HL-60/S4 (cell line): ENCODE results near the gene TTLL11.

Experiments
- in situ Hi-C: fragments of 300-500 bp; cut with MboI; formaldehyde crosslinking; loops from 2 replicates; pipeline ENCODE4 v1.14.3; 2022; ENCODE audit warnings: low sequenced_read_pairs

Gene TTLL11

GRCh38 chr9:121824651-121825030 lies 268.5 kb downstream of the TTLL11 start:
- in situ Hi-C loops = no loop called here

GRCh38 chr9:121823451-121824169 lies 269.5 kb downstream of the TTLL11 start:
- in situ Hi-C loops = no loop called here

GRCh38 chr9:121822093-121823085 lies 270.7 kb downstream of the TTLL11 start:
- in situ Hi-C loops = no loop called here

GRCh38 chr9:121821326-121821725 lies 271.8 kb downstream of the TTLL11 start:
- in situ Hi-C loops = no loop called here

GRCh38 chr9:121820286-121821005 lies 272.7 kb downstream of the TTLL11 start:
- in situ Hi-C loops = no loop called here

- in situ Hi-C loops = no loop called here
These were observed 273.5 kb downstream of the TTLL11 start for GRCh38 chr9:121819428-121820231.

GRCh38 chr9:121818841-121819427 lies 274.2 kb downstream of the TTLL11 start:
- in situ Hi-C loops = no loop called here

- in situ Hi-C loops = no loop called here
These were observed 275.0 kb downstream of the TTLL11 start for GRCh38 chr9:121818016-121818661.

- in situ Hi-C loops = no loop called here
These were observed 275.6 kb downstream of the TTLL11 start for GRCh38 chr9:121817476-121817875.

- in situ Hi-C loops = no loop called here
These were observed 276.2 kb downstream of the TTLL11 start for GRCh38 chr9:121816845-121817450.

GRCh38 chr9:121816449-121816817 lies 276.7 kb downstream of the TTLL11 start:
- in situ Hi-C loops = no loop called here

GRCh38 chr9:121815546-121816448 lies 277.3 kb downstream of the TTLL11 start:
- in situ Hi-C loops = no loop called here

GRCh38 chr9:121815084-121815483 lies 278.0 kb downstream of the TTLL11 start:
- in situ Hi-C loops = no loop called here

GRCh38 chr9:121814594-121814993 lies 278.5 kb downstream of the TTLL11 start:
- in situ Hi-C loops = no loop called here

GRCh38 chr9:121813519-121814210 lies 279.4 kb downstream of the TTLL11 start:
- in situ Hi-C loops = no loop called here

GRCh38 chr9:121812159-121812735 lies 280.9 kb downstream of the TTLL11 start:
- in situ Hi-C loops = no loop called here

GRCh38 chr9:121811751-121812150 lies 281.4 kb downstream of the TTLL11 start:
- in situ Hi-C loops = no loop called here
